GM12892 (cell line): Measurements from ENCODE around the gene LRRC1.

Experiments used
- POLR2A ChIP-seq: IDR thresholded peaks from 2 replicates; pipeline ENCODE4 v1.6.1; 2011; ENCODE audit warnings: low read depth, low read length, control low read depth
- POLR2AphosphoS5 ChIP-seq: IDR thresholded peaks from 2 replicates; pipeline ENCODE4 v1.6.1; 2011; ENCODE audit warnings: low read depth, low read length, control low read depth
- TAF1 ChIP-seq: IDR thresholded peaks from 2 replicates; pipeline ENCODE4 v1.6.1; 2011; ENCODE audit warnings: low read depth, mild to moderate bottlenecking, control low read depth, low read length, borderline replicate concordance

DNA sequence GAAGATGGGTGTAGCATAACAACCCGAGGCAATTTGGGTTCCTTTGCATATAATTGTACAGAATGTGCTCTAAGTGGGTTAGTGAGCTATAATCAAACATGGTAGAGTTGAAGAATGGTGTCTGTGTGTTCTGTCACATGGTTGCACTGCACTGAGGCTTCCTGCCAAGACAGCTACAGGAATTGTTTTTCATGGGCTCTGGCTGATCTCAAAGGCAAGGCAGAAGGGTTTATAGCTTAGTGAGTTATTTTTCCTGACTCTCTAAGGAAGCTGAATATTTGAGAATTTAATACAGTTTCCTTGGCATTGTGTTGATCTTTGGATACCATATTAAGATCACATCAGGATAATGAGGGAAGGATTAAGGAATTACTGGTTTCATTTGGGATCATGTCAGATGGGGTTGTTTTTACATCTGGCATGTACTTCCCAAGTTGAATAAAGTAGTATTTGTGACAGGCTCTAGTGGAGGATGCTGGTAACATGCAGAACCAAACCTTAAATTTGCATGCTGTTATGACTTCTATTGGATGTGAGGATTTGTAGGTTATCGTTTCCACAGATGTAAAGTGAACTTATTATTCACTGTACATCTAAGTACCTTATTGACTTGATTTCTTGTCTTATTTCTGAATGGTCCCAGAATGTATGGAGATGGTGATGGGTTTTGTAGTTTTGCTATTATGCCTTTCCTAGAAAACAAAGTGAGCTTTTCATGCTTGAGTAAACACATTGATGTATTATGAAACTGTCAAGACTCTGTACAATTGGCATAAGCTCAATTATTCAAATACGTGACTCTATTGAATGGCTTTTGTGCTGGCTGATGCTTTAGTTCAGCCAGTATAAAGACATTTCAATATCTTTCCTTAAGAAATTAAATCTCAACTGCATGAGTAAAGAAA, 43.3 kb downstream of the LRRC1 start:
- TF ChIP-seq POLR2A, result no peak
- no peak for TF ChIP-seq POLR2AphosphoS5
- no peak for TF ChIP-seq TAF1
